HG03025 (cell line): ENCODE measurements around the gene ADD3.
"Not testable (repeated sequence)": the region's sequence is repeated elsewhere in the genome, so short reads cannot be mapped to it uniquely, and the experiment has no call there.

Experiments
- ATAC-seq: cut with Tn5 transposase; IDR thresholded peaks from one replicate; pipeline ENCODE4 v1.9.1; 2021; ENCODE audit warnings: mild to moderate bottlenecking, moderate library complexity; ENCODE audit not compliant: unreplicated experiment, low FRiP score

The ADD3 gene

DNA sequence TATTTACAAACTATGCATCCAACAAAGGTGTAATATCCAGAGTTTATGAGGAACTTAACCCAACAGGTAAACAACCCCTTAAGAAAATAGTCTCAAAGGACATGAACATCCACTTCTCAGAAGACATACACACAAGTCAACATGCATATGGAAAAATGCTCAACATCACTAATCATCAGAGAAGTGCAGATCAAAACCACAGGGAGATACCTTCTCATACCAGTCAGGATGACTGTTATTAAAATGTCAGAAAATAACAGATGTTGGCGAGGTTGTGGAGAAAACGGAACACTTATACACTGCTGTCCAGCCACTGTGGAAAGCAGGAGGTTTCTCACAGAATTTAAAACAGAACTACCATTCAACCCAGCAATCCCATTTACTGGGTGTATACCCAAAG, 84.0 kb downstream of the ADD3 start:
- no peak for ATAC-seq

DNA sequence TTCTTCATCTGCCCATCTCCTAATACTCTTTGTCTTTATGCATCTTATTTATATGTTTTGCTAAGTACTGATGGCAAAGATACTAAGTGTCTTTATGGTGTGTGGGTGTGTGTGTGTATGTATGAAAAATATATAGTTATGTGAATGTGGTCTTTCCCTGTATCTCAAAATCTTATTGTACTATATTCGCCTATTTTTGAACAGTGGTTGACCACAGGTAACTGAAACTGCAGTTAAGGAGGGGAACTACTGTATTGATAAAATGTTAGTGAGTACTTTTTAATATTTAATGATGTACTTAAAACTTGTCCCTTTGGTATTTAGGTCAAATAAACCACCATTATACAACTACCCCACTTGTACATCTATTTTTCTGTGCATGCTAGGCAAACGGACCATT, 85.9 kb downstream of the ADD3 start:
- no peak for ATAC-seq

DNA sequence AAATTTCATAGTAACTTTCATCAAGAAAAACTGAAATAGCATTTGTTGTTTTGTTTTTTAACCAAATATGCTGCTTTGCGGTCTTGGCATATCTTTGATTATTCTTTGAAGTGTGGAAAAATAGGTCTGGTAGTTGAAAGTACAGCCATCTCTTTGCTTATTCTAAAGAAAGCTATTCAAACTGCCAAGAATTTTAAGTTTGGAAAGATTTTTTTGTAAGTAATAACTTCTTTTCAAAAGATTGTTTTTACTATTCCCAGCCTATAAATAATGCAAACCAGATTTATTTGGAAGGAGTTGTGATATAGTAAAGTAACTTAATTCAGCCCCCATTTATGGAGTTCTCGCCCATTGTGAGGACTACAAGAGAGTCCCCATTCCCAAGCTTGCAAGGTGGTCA, 87.0 kb downstream of the ADD3 start:
- no peak for ATAC-seq

DNA sequence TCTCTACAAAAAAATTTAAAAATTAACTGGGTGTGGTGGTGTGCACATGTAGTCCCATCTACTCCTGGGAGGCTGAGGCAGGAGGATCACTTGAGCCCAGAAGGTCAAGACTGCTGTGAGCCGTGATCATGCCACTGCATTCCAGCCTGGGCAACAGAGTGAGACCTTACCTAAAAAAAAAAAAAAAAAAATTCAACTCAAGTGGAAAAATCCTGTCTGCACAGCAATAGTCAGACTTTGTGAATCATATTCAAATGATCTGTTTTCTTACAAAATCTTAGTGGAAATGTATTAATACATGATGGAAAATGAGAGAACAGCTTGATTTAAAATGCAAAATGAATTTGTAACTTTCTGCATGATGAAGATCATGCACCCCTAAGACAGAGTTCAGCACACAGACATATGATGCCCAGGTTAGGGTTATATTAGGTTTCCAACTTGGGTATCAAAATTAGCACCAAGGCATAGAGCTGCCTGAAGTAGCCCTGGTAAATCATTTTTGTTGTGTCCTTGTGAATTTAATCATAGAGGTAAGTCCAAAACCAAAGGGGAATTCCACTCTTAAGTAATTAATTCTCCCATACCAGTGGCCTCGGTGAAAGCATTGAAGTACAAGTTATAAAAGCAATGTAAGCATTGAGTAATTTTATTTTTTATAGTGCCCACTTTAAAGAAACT, 93.8 kb downstream of the ADD3 start:
- ATAC-seq, result no peak

DNA sequence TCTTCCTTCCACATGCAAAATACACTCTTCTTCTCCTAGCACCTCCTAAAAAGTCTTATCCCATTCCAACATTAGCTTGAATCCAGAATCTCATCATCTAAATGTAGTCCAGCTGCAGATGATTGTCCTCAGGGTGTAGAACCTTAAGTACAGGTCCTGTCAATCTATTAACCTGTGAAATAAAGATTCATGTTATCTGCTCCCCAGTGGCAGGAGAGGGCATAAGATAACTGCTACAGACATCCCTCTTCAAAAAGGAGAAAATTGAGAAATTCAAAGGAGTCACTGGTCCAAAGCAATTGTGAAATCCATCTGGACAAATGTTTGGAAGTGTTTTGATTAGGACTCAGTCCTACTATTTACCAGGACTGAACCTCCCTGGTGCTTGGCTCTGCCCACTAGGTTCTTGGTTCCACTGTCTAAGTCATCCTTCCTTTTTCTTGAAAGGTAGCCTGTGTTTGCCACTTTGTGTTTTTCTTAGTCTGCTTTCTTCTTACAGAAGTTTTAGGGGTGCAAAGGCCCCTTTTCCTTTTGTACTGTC, 96.2 kb downstream of the ADD3 start:
- no peak for ATAC-seq

DNA sequence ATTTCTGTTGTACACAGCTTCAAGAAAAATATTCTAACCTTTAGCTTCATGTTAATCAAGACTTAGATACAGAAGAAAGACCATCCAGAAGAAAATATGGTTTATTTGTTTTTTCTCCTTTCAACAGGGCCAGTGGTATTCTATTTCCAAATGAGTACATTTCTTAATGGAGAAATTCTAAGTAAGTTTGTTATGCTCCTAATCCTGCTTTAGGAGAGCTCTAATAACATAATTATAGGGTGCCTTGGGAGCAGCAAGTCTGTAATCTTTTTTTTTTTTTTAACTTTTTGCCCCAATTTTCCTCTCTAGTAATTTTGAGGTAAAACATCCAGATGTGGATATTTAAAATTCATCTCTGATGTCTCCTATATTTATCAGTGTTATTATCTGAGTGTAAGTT, 98.1 kb downstream of the ADD3 start:
- no peak for ATAC-seq

DNA sequence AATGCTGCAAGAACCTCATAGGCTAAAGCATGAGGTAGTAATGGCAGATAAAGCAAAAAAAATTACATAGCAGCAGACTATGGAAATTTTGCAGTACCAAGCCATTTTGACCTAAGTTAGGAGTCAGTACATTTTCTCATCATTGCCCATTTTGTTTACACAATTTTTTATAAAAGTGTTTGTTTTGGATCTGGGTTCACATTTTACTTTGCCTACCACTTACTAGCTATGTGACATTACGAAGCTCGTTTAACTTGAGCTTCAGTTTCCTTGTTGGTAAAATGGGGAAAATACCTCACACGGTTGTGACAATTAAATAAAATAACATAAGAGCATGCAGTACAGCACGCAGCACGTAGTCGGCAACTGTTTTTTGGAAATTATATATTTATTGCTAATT, 99.6 kb downstream of the ADD3 start:
- ATAC-seq, result no peak

DNA sequence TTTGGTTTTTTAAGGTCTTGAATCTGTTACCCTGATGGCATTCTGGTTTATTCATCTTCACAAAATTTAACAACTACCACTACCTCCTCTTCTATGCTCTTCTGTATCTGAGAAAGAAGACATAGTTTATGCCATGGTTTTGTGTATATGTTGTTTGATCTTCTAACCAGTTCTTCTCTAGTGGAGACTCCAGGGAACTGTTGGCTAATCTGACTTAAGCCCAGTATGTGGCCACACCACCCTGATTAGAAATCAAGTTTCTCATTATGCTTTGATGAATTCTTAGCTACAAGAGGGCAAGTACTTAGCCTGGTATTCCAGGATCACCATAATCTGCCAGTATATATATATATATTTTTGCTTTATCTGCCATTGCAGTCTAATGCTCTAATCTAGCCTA, 100.1 kb downstream of the ADD3 start:
- no peak for ATAC-seq

DNA sequence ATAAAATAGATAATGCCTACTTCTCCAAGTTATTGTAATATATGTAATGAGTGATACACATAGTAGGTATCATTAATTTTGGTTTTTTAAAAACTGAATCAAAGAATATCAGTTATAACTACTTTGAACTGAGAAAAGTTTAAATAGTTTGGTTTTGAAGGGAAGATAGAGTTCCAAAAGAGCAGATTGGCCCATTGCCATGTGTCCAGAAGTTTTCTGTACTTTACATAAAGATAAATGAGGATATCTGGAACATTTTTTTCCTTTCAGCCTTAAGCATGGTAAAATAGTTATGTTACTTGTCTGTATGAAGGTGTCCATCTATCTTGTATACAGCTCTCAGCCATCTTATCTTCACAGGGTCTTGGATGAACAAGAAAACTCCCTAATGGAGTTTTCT, 101.7 kb downstream of the ADD3 start:
- ATAC-seq, result no peak

DNA sequence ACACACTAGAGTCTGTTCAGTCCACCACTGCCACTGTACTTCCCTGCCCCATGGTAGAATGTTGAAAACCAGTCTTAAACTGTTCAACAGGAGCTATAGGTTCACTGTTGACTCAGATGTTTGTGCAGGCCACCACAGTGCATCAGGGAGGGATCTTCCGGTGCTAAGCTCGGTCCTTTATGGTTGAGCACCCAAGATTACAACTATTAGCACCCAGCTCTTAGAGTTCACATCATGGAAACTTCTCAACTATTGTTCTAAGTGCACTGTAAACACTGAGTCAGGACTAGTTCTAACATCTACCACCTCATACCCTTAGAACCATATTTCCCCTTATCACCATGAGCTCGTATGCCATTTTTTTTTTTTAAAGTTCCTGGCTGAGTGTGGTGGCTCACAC, 102.6 kb downstream of the ADD3 start:
- ATAC-seq, result no peak

DNA sequence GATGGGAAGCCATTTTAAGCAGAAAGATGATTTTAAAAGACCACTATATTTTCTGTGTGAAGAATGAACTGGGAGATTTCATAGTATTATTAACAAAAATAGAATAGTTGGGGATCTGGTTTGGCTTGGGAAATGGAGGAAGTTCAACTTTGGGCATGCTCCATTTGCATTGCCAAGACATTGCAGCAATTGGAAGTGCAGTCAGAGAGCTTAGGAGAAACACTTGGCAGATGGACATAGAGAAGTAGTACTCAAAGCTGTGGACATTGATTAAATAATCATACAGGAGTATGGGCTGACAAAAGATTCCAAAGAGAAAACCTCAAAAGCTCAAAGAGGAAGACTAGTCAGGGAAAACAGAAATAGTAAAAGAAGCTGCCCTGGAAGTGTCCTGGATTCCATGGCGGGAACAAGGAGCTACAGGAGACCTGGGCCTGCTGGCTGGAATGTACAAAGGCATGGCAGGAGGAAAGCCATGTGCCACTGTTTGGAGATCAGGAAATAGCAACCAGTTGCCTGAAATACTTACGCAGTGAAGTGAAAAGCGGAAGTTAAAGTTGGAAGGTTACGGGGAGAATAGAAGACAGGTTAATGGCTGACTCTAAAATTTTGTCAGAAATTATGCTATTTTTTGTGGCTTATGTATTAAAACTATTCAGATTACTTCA, 106.0 kb downstream of the ADD3 start:
- no peak for ATAC-seq

DNA sequence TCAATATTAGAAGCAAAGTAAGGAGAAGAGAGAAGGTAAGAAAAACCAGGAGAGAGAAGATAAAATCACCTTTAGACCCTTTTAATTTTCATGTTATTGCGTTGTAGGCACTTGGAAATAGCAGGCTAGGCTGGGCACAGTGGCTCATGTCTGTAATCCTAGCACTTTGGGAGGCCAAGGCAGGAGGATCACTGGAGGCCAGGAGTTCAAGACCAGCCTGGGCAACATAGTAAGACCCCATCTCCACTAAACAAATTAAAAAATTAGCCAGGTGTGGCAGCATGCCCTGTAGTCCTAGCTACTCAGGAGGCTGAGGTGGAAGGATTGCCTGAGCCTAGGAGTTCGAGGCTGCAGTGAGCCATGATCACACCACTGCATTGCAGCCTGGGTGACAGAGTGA, 106.9 kb downstream of the ADD3 start:
- not testable (repeated sequence) for ATAC-seq

DNA sequence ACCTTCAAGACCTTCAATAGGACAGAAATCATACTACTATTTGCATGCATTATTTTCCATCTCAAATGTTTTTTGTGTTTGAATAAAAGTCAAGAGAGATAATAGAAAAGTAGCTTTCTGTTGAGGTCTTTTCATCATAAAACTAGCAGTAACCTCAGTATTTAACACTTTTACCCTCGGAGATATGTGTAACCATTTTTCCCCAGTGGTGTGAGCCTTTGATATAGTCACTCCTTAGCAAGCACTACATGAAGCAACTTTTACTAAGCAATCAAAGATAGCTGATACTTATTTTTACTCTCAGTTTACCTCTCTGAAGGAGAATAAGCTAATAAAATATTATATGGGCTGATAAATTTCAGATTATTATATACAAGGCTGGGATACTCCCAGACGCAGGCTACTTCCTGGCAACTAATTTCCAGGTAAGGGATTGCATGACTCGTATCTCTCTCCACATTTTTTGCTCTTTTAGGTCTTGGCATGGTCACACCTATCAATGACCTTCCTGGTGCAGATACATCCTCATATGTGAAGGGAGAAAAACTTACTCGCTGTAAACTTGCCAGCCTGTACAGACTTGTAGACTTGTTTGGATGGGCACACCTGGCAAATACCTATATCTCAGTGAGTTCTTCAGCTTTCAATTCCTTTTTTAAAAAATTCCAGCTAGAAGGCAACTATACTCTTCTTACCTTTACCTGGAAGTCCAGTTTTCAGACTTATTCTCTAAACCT, 108.2 kb downstream of the ADD3 start:
- ATAC-seq, result no peak

DNA sequence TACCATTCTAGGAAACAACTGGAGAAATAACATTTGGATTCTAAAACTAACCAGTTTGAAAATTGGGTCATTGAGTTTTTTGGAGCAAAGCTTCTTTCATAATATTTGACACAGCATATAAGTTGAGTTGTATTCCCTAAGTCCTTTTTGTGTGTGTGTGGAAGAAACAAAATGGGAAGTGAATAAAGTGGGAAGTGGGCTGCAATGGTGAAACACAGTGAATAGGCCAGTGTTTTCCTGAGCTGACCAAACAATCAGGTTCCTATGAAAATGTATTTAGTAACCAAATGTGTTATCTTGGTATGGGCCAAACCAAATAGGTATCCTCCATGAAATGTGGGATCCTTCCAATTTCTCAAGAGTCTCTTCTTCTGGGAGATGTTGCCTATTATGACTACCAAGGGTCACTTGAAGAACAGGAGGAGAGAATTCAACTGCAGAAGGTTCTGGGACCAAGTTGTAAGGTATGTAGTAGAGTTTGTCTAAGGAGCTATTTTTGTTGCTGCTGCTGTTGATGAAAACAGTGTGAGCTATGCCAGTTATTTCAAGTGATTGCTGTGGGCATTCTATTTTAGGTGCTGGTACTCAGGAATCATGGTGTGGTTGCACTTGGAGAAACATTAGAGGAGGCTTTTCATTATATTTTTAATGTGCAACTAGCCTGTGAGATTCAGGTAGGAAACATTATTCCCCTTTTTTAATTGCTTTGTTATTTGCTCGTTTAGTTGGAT, 111.3 kb downstream of the ADD3 start:
- no peak for ATAC-seq

DNA sequence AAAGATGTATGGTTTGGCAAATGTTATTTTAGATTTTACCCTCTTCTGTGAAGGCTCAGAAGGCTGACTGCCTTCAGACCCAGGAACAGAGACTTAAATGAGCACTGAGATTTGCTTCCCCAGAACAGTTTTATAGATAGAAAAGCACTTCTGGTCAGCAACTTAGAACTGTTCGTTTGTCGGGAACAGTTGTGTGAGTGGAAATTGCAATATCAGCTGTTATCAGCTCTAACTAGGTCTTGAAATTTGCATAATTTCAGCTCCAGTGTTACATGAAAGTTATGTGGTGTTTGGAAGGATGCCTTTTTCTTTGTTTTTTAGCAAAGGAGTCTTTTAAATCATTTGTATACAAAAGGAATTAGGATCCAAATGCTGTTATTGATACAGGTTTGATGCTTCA, 115.8 kb downstream of the ADD3 start:
- no peak for ATAC-seq

DNA sequence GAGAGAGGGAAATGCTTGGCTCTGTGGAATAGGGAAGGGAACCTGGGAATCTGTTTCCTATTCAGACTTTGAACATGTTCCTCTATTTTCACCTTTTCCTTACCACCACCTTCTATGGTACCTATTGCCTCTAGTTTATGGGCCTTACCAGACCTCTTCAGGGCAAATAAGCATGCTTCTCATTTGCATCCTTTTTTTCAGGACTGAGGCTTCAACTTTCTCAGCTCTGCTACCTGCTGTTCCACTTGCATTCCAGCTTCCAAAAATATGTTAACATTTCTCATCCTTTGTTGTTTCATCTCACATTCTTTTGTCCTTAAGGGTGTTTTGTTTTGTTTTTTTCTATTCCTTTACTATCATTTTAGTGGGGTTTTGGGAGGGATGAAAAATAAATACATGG, 121.7 kb downstream of the ADD3 start:
- no peak for ATAC-seq

DNA sequence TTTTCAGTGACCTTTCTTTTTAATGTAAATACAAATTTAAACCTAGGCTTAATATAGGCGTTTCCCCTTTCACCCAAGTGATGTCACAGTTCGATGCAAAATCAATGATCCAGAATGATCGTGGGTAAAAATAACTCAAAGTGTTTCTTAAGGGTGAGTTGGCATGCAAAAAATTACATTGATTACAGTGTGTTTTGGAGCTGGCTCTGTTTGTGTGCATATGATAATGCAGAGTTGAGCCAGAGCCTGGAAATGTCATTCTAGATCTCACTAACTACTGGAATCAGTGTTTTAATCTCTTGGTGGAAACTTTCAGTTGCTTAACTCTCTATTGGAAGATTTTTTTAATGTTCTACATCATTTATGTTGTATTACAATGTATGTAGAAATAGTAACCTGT, 127.1 kb downstream of the ADD3 start:
- ATAC-seq, result no peak

DNA sequence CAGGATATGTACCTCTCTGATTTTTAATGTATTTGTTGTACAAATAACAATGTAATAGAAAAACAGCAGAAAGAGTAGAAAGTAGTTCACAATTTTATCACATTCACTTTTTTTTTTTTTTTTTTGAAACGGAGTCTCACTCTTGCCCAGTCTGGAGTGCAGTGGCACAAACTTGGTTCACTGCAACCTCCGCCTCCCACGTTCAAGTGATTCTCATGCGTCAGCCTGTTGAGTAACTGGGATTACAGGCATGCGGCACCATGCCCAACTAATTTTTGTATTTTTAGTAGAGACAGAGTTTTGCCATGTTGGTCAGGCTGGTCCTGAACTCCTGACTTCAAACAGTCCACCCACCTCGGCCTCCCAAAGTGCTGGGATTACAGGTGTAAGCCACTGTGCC, 128.1 kb downstream of the ADD3 start:
- not testable (repeated sequence) for ATAC-seq

DNA sequence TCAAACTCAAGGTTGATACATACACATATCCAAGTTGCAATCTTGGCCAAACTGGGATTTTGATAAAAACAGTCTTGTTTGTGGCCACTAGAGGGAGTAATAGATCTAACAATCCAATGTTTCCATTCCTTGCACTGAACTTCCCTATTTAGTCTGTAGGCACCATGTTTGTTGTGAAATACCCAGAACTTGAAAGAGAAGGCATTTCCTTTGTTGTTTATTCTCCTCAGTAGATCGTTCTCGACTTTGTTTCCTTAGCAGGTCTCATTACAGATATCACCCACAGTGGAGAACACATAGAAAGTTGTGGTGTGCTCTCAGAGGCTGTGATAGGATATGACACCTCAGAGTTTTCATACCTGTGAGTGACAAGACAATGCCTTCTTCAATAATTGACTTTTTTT, 129.4 kb downstream of the ADD3 start:
- no peak for ATAC-seq

DNA sequence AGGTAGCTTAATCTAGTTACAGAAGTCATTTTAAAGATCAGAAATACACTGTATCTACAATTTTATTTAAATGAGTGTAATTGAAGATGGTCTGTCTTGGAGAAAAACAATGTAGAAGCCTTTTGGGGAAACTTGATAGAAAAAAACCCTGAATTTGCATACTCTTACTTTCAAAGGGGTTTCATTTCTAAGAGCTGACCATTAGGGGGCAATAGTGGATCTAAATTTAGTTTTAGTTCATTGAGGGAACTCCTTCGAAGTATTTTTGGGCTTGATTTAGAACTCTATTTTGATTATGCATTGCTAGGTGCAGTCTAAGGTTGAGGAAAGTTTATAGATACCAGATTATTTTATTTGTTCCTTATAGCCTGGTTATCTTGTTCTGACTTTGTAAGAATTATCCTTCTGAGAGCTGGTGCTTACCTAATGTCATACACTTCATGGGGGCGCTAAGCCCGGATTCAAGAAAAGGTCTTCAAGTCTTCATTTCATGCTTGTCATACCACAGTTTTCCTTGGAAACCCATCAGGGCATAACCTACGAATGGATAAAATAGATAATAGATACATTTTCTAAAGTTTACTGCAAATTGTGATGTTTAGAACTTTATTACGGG, 130.5 kb downstream of the ADD3 start:
- no peak for ATAC-seq

DNA sequence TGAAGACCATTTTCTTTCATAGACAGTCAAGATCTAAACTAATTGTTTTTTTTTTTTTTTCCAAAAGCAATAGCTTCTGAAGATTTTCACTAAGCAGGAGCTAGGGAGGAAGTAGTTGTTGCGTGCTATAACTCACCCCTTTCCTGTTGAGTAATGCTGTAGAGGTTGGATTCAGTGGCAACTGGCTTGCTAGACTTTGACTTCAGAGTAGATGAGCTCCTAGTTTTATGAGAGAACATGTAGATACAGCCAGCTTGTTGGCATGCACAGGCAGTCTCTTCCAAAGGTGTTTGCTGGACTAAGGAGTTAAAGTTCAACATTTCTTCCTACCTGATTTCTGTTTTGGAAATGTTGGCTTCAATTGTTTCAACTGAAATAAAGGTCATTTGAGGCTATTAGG, 133.4 kb downstream of the ADD3 start:
- no peak for ATAC-seq
